GM18502 (cell line): ENCODE data around the gene TOM1L2.
"Not testable (repeated sequence)": the region's sequence is repeated elsewhere in the genome, so short reads cannot be mapped to it uniquely, and the experiment has no call there.

Experiments used
- ATAC-seq: cut with Tn5 transposase; IDR thresholded peaks from one replicate; pipeline ENCODE4 v1.9.1; 2021; ENCODE audit warnings: mild to moderate bottlenecking; ENCODE audit not compliant: unreplicated experiment, poor library complexity

Gene TOM1L2

GRCh38 chr17:17947309-17947708 lies 24.9 kb downstream of the TOM1L2 start:
- no peak for ATAC-seq

DNA sequence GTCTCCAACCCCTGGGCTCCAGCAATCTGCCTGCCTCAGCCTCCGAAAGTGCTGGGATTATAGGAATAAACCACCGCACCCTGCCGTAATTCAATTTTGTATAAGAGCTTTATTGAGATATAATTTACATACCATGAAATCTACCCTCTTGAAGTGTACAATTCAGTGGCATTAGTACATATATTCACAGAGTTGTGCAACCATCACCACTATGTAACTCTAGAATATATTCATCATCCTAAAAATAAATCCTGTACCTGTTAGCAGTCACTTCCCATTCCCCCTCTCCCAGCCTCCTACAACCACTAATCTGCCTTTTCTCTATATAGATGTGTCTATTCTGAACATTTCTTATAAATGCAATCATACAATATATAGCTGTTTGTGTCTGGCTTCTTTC lies 26.1 kb downstream of the TOM1L2 start:
- no peak for ATAC-seq

GRCh38 chr17:17944743-17945142 lies 27.5 kb downstream of the TOM1L2 start:
- ATAC-seq = no peak

DNA sequence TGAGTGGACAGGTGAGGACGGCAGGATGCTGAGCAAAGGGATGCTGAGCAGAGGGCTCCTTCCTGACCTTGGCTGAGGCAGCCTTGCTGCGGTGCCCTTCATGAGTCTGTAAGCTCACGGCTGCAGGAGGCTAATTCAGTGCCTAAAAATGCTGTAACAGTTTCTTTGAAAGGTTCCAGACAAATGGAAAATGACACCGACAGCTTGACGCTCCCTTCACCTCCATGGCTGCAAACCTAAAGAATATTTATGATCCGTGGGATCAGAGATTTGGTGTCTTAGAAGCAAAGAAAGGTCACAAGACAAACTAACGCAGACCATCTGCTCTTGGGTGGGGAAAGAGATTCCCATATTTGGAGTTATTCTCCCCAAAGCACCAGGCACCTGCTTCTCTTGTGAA lies 28.0 kb downstream of the TOM1L2 start:
- no peak for ATAC-seq

DNA sequence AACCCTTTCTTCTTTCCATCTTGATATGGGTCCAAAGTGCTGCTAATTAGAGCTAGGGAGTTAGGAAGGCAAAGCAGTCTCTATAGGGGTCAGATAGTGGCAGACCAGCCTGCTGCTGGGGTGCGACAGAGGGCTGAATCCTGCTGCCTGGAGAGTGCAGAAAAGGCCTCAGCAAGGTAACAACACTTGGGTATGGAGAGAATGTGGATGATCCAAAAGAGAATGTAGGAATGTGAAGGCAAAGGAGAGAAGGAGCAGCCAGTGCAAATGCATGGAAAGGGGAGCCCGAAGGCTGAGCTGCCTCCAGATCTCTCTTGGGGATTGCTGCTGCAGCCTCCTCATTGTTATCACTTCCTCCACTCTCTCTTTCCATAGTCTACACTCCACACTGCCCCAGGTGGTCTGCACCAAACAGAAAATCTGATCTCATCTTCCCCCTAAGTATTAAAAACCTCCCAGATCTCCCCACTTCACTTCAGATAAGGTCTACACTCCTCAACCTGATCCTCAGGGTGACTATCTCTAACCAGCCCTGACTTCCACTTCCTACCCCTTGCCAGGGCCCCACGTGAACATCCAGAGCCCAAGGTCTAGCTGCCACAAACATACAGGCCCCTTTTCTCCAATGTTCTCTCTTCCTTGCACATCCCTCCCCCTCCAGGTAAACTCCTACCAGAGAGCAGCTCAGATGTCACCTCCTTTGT lies 28.8 kb downstream of the TOM1L2 start:
- no peak for ATAC-seq

- ATAC-seq = no peak
These were observed 29.4 kb downstream of the TOM1L2 start for GRCh38 chr17:17942846-17943245.

DNA sequence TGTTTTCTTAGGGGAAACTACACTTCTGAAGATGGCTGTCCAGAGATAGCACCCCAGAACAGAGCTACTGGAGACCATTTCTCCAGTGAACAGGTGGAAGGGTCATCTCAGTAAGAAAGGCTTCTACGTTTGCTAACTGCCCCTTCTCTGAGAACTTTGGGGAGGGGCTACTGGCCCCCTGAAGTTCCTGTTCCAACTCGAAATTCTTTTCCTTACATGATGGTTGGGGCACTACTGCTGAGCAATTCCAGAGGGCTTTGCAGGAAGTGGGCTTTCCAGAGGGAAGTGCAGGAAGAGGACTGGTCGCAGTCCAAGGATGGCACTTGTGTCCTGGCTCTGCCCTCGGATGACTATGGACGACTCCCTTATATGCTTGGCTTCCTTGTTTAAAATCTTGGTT lies 31.2 kb downstream of the TOM1L2 start:
- no peak for ATAC-seq

DNA sequence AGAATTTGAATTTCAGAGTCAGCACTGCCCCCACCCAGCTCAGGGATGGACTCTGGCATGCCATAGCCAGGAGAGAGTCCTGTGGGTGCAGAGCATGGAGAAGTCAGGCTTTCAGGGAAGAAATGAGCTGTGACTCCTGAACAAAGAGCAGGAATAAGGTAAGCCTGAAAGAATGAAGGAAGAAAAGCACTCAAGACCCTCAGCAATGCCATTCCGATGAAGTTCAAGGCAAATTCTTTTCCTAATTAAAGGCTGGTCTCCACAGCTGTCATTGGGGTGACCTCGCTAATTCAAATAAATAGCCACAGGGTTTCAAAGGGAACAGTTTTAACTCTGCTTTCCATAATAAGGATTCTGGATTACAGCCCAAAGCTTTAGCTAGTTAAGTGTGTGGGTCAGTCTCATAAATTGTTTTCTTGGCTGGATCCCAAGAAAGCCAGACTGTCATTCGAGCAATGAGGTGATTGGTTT lies 31.7 kb downstream of the TOM1L2 start:
- no peak for ATAC-seq

- ATAC-seq = not testable (repeated sequence)
These were observed 32.3 kb downstream of the TOM1L2 start for GRCh38 chr17:17939941-17940340.

DNA sequence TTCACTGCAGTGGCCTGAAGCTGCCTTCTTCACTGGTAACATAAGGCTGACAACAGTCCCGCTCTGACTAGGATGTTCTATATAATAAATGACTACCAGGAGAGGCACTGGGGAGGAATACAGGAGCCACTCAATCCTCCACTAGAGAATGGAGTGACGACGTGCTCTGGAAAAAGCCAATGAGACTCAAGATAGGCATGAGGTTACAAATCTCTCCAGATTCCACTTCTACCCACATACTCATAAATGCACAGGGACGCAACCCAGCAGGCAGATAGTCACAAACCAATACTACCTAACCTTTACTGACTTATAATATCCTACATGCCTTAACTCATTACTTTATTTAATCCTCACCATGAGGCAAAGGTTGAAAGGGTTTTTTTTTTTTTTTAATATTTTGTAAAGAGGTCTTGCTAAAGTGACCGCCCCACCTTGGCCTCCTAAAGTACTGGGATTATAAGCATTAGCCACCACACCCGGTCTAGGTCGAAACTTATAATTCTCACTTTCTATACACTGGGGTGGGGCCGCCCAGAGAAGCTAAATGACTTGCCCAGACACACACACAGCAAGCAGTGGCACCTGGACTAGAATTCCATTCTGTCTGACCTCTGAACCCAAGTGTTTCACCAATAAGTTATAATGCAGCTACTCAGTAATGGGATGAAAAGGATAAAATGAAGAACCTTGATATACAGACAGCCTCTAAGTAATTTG lies 33.7 kb downstream of the TOM1L2 start:
- ATAC-seq = no peak

DNA sequence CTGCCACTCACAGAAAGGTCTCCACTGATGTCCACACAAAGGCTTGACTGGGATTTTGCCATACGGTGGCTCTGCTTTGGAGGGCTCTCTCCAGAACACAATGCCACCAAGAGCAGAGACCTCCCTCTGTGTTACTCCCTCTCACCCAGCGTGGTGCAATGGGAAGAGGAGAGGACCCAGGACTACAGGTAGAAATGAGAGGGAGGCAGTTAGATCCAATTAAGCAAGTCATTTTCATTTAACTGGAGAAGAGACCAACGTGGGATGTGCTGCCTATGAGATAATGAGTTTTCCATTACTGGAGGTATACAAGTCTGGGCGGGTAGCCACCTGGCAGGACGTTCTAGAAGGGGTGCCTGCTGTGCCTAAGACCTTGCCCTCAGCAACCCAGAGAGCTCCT lies 34.2 kb downstream of the TOM1L2 start:
- no peak for ATAC-seq

DNA sequence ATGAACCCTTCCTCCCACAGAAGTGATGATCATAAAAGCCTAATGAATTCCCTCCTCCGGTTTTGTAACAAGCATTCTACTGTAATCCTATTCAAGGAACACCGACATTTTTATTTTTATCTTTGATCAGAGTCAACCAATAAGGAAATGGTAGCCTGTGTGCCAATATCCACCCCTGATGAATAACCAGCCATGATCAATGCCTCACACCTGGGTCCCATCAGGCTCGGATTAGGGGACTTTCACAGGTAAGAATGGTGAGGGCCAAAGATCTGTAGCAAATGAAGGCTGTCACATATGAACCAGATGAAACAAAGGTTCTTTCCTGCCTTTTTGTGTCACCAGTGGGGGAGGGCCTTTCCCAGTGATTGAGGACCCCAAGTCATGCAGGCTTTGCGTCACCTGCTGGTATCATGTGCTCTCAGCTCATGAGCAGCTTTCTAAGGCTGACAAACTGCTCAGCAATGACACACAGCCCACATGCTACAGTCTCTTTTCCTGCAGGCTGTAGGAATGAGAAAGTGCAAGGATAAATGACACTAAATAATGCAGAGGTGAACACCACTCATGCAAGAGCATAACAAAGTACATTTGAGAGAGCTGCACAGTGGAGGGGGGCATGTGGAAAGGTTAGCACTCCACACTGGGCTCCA lies 34.9 kb downstream of the TOM1L2 start:
- no peak for ATAC-seq

DNA sequence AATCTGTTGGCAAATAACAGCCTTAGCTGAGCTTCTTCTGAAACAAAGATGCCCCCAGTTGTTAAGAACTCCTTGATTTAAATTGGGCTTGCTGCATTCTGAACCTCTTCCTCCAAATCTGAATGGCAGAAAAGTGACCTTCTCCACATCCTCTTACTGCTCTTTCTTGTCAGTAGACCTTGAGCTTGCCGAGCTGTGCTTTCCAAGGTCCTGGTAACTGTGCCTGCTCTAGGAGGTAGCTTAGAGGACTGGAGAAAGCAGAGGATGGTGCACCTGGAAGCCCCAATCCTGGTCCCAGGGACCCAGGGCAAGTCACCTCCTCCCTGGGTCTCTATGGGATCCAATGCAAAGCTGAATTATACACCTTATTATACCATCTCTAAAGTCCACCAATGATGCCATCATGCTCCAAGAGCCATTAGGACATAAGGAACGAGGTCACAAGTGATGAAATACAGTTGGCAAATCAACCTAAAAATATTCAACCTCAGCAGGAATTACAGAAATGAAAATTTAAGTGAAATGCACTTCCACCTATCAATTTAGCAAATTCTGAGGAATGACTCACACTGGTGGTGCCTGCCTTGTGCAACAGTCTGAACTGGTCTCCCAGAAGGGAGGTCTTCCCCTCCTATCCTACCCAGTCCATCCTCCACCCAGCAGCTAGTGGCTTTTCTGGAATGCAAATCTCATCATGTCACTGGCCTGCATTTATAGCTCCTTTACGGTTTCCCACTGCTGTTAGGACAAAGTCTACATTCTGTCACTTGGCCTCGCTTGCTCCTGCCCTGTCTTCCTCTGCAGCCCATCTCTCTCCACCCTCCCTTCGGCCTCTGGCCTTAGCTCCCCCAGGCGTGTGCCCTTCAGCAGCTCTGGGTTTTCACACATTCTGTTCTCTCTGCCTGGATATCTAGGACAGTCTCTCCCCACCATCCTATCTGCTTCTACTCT lies 36.6 kb downstream of the TOM1L2 start:
- ATAC-seq = no peak

- ATAC-seq = no peak
These were observed 37.4 kb downstream of the TOM1L2 start for GRCh38 chr17:17934806-17935205.

GRCh38 chr17:17934214-17934613 lies 38.0 kb downstream of the TOM1L2 start:
- ATAC-seq = no peak

- no peak for ATAC-seq
These were observed 38.4 kb downstream of the TOM1L2 start for GRCh38 chr17:17933775-17934174.

GRCh38 chr17:17931159-17931558 lies 41.0 kb downstream of the TOM1L2 start:
- no peak for ATAC-seq

DNA sequence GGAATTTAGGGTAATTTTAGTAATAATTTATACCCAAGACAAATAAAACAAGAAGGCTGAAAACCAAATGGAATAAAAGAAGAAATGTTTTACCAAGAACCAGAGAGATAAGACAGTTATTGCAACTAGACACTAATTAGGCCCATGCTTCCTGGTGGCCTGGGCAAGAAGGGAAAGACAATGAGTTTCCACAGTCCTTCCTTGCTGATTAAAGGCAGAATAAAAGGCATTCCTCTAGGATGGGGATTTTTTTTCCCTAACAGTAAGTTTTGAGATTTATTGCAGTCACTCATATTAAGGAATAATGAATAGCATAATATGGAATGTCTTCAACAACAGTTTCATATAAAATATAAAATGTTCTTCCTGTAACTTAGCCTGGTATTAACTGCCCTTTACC lies 41.5 kb downstream of the TOM1L2 start:
- no peak for ATAC-seq

GRCh38 chr17:17929655-17930380 lies 42.4 kb downstream of the TOM1L2 start:
- ATAC-seq = no peak
